ENCODE measurements around the gene NR5A1. TPM values are rescaled to one million over a fixed set of nuclear protein-coding genes. Genes with fewer than 3 reads are reported as not detected.

The NR5A1 gene
- total RNA-seq, 2 experiments from 2014 or later, result not detected

- no peaks in the 10 kb centered on the region for H3K27me3 Mint-ChIP-seq
- ATAC-seq (ENCODE audit: low read depth) (no peak), DNase-seq (no peak)
- H3K36me3 Mint-ChIP-seq, result no peaks in the 10 kb centered on the region
- POLR2A ChIA-PET, result no interaction called here
- no peak overlapping the region for H3K27ac Mint-ChIP-seq
- H3K9me3 Mint-ChIP-seq, result no peaks in the 10 kb centered on the region
- H3K4me1 Mint-ChIP-seq, result no peaks in the 10 kb centered on the region
- H3K4me3 Mint-ChIP-seq, result no peak overlapping the region
These were observed 18.5 kb downstream of the NR5A1 start for GRCh38 chr9:124488641-124489210.

GRCh38 chr9:124487260-124488182 lies 19.7 kb downstream of the NR5A1 start:
- no peaks in the 10 kb centered on the region for H3K36me3 Mint-ChIP-seq
- H3K4me1 Mint-ChIP-seq, result no peaks in the 10 kb centered on the region
- no peak for ATAC-seq (ENCODE audit: low read depth)
- H3K27ac Mint-ChIP-seq, result no peak overlapping the region
- peaks cover 1% of the 10 kb centered on the region for H3K27me3 Mint-ChIP-seq
- DNase-seq, result no peak
- POLR2A ChIA-PET, result interaction anchor here (1.0 kb wide), 1 partner anchor 13 kb away, joined by 3 read pairs; no protein-coding TSS in a partner anchor
- H3K4me3 Mint-ChIP-seq, result no peak overlapping the region
- H3K9me3 Mint-ChIP-seq, result no peaks in the 10 kb centered on the region

- H3K27ac Mint-ChIP-seq, result no peak overlapping the region
- H3K27me3 Mint-ChIP-seq, result peaks cover 1% of the 10 kb centered on the region
- POLR2A ChIA-PET, result interaction anchor here (1.0 kb wide), 1 partner anchor 14 kb away, joined by 3 read pairs; no protein-coding TSS in a partner anchor
- no peaks in the 10 kb centered on the region for H3K36me3 Mint-ChIP-seq
- DNase-seq (no peak), ATAC-seq (ENCODE audit: low read depth) (no peak)
- no peaks in the 10 kb centered on the region for H3K9me3 Mint-ChIP-seq
- no peaks in the 10 kb centered on the region for H3K4me1 Mint-ChIP-seq
- no peak overlapping the region for H3K4me3 Mint-ChIP-seq
These were observed 20.4 kb downstream of the NR5A1 start for GRCh38 chr9:124486778-124487259.

GRCh38 chr9:124485936-124486335 lies 21.3 kb downstream of the NR5A1 start:
- DNase-seq, result no peak
- Mint-ChIP-seq H3K4me3 (no peak overlapping the region), H3K27me3 (peaks cover 1% of the 10 kb centered on the region), H3K4me1 (no peaks in the 10 kb centered on the region), H3K27ac (no peak overlapping the region), H3K36me3 (no peaks in the 10 kb centered on the region), H3K9me3 (no peaks in the 10 kb centered on the region)
- POLR2A ChIA-PET, result no interaction called here
- no peak for ATAC-seq (ENCODE audit: low read depth)

GRCh38 chr9:124485201-124485600 lies 22.0 kb downstream of the NR5A1 start:
- DNase-seq, result no peak
- Mint-ChIP-seq H3K4me1 (no peaks in the 10 kb centered on the region), H3K36me3 (no peaks in the 10 kb centered on the region), H3K9me3 (no peaks in the 10 kb centered on the region), H3K27me3 (peaks cover 1% of the 10 kb centered on the region), H3K27ac (no peak overlapping the region), H3K4me3 (no peak overlapping the region)
- POLR2A ChIA-PET, result no interaction called here
- no peak for ATAC-seq (ENCODE audit: low read depth)

- Mint-ChIP-seq H3K4me1 (no peaks in the 10 kb centered on the region), H3K36me3 (no peaks in the 10 kb centered on the region)
These were observed 23.7 kb downstream of the NR5A1 start for GRCh38 chr9:124483481-124483880.

GRCh38 chr9:124482431-124483031 lies 24.7 kb downstream of the NR5A1 start:
- ATAC-seq (ENCODE audit: low read depth), result no peak
- no peak for DNase-seq
- H3K9me3 Mint-ChIP-seq, result no peaks in the 10 kb centered on the region
- peaks cover 11% of the 10 kb centered on the region for H3K27me3 Mint-ChIP-seq
- POLR2A ChIA-PET, result no interaction called here
- H3K36me3 Mint-ChIP-seq, result no peaks in the 10 kb centered on the region
- no peak overlapping the region for H3K4me3 Mint-ChIP-seq
- no peak overlapping the region for H3K27ac Mint-ChIP-seq
- no peaks in the 10 kb centered on the region for H3K4me1 Mint-ChIP-seq

More at GRCh38 chr9:124483481-124483880, 23.7 kb downstream of the NR5A1 start:
- no peaks in the 10 kb centered on the region for H3K9me3 Mint-ChIP-seq
- DNase-seq (no peak), ATAC-seq (ENCODE audit: low read depth) (no peak)
- POLR2A ChIA-PET, result no interaction called here
- H3K27ac Mint-ChIP-seq, result no peak overlapping the region
- no peak overlapping the region for H3K4me3 Mint-ChIP-seq
- peaks cover 6% of the 10 kb centered on the region for H3K27me3 Mint-ChIP-seq

GRCh38 chr9:124481115-124481514 lies 26.1 kb downstream of the NR5A1 start:
- ATAC-seq (ENCODE audit: low read depth), result no peak
- Mint-ChIP-seq H3K27ac (no peak overlapping the region), H3K4me1 (no peaks in the 10 kb centered on the region), H3K27me3 (peaks cover 16% of the 10 kb centered on the region), H3K4me3 (no peak overlapping the region), H3K36me3 (no peaks in the 10 kb centered on the region), H3K9me3 (no peaks in the 10 kb centered on the region)
- POLR2A ChIA-PET, result no interaction called here
- no peak for DNase-seq

- H3K4me3 Mint-ChIP-seq, result no peak overlapping the region
- no peaks in the 10 kb centered on the region for H3K4me1 Mint-ChIP-seq
- H3K9me3 Mint-ChIP-seq, result no peaks in the 10 kb centered on the region
- H3K27me3 Mint-ChIP-seq, result peaks cover 16% of the 10 kb centered on the region
- no peaks in the 10 kb centered on the region for H3K36me3 Mint-ChIP-seq
- POLR2A ChIA-PET, result no interaction called here
- DNase-seq, result no peak
- no peak for ATAC-seq (ENCODE audit: low read depth)
- no peak overlapping the region for H3K27ac Mint-ChIP-seq
These were observed 26.6 kb downstream of the NR5A1 start for GRCh38 chr9:124480621-124480981.

GRCh38 chr9:124479947-124480620 lies 27.1 kb downstream of the NR5A1 start:
- no peak for DNase-seq
- Mint-ChIP-seq H3K27me3 (peaks cover 16% of the 10 kb centered on the region), H3K4me3 (no peak overlapping the region), H3K9me3 (no peaks in the 10 kb centered on the region), H3K4me1 (no peaks in the 10 kb centered on the region), H3K27ac (no peak overlapping the region), H3K36me3 (no peaks in the 10 kb centered on the region)
- no peak for ATAC-seq (ENCODE audit: low read depth)
- POLR2A ChIA-PET, result no interaction called here

GRCh38 chr9:124479371-124479770 lies 27.8 kb downstream of the NR5A1 start:
- no peaks in the 10 kb centered on the region for H3K9me3 Mint-ChIP-seq
- H3K36me3 Mint-ChIP-seq, result no peaks in the 10 kb centered on the region
- no peaks in the 10 kb centered on the region for H3K4me1 Mint-ChIP-seq
- peaks cover 16% of the 10 kb centered on the region for H3K27me3 Mint-ChIP-seq
- H3K4me3 Mint-ChIP-seq, result no peak overlapping the region
- ATAC-seq (ENCODE audit: low read depth), result no peak
- H3K27ac Mint-ChIP-seq, result no peak overlapping the region
- no peak for DNase-seq
- POLR2A ChIA-PET, result no interaction called here

- no peaks in the 10 kb centered on the region for H3K36me3 Mint-ChIP-seq
- H3K4me3 Mint-ChIP-seq, result no peak overlapping the region
- POLR2A ChIA-PET, result no interaction called here
- H3K27me3 Mint-ChIP-seq, result peaks cover 16% of the 10 kb centered on the region
- H3K4me1 Mint-ChIP-seq, result no peaks in the 10 kb centered on the region
- DNase-seq (no peak), ATAC-seq (ENCODE audit: low read depth) (no peak)
- H3K27ac Mint-ChIP-seq, result no peak overlapping the region
- H3K9me3 Mint-ChIP-seq, result no peaks in the 10 kb centered on the region
These were observed 28.8 kb downstream of the NR5A1 start for GRCh38 chr9:124478354-124478753.

GRCh38 chr9:124477648-124478285 lies 29.4 kb downstream of the NR5A1 start:
- POLR2A ChIA-PET, result no interaction called here
- Mint-ChIP-seq H3K27ac (no peak overlapping the region), H3K27me3 (peaks cover 14% of the 10 kb centered on the region), H3K4me3 (no peak overlapping the region), H3K36me3 (no peaks in the 10 kb centered on the region), H3K4me1 (no peaks in the 10 kb centered on the region), H3K9me3 (no peaks in the 10 kb centered on the region)
- ATAC-seq (ENCODE audit: low read depth), result no peak
- no peak for DNase-seq

All from activated naive CD8-positive, alpha-beta T cell treated with anti-CD3 and anti-CD28 coated beads, Interleukin-2, amount 10 ng/mL, durations not matched to agents 7 days and 5 days (primary cell).